ENCODE data around the gene AGAP5. TPM values are rescaled to one million over a fixed set of nuclear protein-coding genes. Genes with fewer than 3 reads are reported as not detected.
"Not testable (repeated sequence)": the region's sequence is repeated elsewhere in the genome, so short reads cannot be mapped to it uniquely, and the experiment has no call there.

The AGAP5 gene
- total RNA-seq, 2 experiments from 2014 or later, result 9.8 to 12.3 TPM

DNA sequence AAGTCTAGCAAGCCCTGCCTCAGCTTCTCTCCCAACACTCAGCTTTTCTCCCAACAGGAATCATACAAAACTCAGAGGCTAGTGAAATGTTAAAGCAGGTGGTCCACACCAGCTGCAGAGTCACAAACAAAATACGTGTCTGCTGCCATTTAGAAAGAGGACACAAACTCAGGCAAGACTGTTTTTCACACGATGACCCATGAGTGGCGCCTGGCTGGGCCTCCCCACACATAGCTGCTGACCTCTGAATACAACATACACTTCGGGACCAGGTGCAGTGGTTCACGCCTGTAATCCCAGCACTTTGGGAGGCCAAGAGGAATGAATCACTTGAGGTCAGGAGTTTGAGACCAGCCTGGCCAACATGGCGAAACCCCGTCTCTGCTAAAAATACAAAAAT is 35.2 kb downstream of the AGAP5 start:
- H3K4me1 Mint-ChIP-seq; H3K36me3 Mint-ChIP-seq; CTCF ChIA-PET; H3K9me3 Mint-ChIP-seq (ENCODE audit: low read depth); ATAC-seq; DNase-seq; H3K27ac Mint-ChIP-seq; H3K4me3 Mint-ChIP-seq; H3K27me3 Mint-ChIP-seq: not testable (repeated sequence)

DNA sequence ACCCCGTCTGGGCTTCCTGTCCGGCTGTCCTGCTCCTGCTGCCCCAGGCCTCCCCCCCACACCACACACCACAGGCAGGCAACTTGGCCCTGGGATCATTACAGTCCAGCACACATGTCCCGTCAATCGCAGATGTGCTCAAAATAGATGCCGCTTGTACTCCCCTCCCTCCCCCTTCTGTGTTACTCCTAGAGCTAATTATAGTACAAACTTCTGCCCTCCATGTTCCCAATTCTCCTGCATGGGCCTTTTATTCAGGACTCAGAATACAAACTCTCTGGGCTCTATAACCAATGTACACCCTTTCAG is 42.0 kb downstream of the AGAP5 start, which contains the start of gene SYNPO2L:
Gene SYNPO2L (minus strand): TSS at position 40 of the 309 bp plus-strand sequence. CDS start 107 bp downstream, outside the sequence.
- CTCF ChIA-PET, result interaction anchor here (1.2 kb wide), 1 partner anchor 10 kb away, joined by 3 read pairs; no protein-coding TSS in a partner anchor

DNA sequence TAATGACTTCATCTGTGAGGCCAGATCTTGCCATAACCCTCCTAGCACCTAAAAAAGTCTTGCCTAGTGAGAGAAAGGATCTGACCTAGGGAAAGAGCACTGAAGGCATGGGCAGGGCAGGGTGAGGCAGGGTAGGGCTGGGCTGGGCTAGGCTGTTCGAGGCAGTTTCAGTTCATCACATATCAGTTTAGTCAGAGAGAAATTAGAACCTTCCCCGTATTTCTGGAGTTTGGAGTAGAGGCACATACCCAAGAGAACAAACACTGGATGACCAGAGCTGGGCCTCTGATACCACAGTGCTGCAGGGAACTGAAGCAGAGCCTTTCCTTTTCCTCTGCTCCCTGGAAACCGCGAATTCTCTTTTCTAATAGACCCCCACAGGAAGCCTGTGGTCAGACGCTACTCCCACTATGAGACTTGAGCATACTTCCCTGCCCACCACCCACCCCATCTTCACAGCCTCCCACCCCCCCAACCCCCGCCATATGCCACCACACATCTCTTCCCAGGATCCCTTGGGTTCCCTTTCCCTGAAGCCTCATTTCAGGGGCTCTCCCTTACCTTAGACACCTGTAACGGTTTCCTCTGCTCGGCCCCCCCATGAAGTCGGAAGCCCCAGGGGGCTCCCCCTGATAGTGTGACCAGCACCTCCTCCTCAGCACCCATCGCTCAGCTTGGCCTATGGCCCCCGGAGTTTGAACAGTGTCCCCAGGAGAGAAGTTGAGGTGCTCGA is 42.5 kb downstream of the AGAP5 start:
- Mint-ChIP-seq H3K4me1 (peaks cover 16% of the 10 kb centered on the region), H3K27me3 (no peaks in the 10 kb centered on the region), H3K36me3 (no peaks in the 10 kb centered on the region), H3K9me3 (ENCODE audit: low read depth) (no peaks in the 10 kb centered on the region), H3K27ac (no peak overlapping the region), H3K4me3 (no peak overlapping the region)
- ATAC-seq (peak; percentile 60), DNase-seq (no peak)
- CTCF ChIA-PET, result interaction anchor here (1.2 kb wide), 1 partner anchor 10 kb away, joined by 3 read pairs; no protein-coding TSS in a partner anchor

More for the DNA sequence above, 42.0 kb downstream of the AGAP5 start, which contains the start of gene SYNPO2L:
- Mint-ChIP-seq H3K4me1 (peaks cover 13% of the 10 kb centered on the region), H3K27ac (no peak within 1 kb of the TSS), H3K9me3 (ENCODE audit: low read depth) (no peaks in the 10 kb centered on the region), H3K27me3 (no peaks in the 10 kb centered on the region), H3K36me3 (no peaks in the 10 kb centered on the region), H3K4me3 (no peak within 1 kb of the TSS)
- DNase-seq (no peak), ATAC-seq (no peak)

DNA sequence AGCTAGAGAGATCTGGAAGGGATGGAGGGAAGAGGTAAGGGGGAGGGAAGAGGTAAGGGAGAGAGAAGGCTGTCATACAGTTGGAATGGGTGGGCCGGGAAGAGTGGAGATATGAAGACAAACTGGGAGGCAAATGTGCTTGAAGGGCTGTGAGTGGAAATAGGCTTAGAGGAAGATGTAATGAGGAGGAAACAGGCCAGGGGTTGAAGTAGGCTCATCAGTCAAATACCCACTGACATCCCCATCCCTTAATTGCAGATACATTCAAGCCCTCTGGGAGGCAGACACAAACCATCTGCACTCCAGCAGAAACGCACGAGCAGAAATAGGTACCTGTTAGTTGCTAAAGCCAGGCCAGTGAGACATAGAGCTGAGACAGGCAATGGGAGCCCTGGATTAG is 44.2 kb downstream of the AGAP5 start:
- H3K4me3 Mint-ChIP-seq, result no peak overlapping the region
- no peaks in the 10 kb centered on the region for H3K27me3 Mint-ChIP-seq
- H3K36me3 Mint-ChIP-seq, result no peaks in the 10 kb centered on the region
- peaks cover 16% of the 10 kb centered on the region for H3K4me1 Mint-ChIP-seq
- H3K27ac Mint-ChIP-seq, result no peak overlapping the region
- no peak for ATAC-seq
- no peak for DNase-seq
- CTCF ChIA-PET, result interaction anchor here (1.2 to 1.5 kb wide), 2 partner anchors 9 to 26 kb away, joined by 3 to 7 read pairs; no protein-coding TSS in a partner anchor
- H3K9me3 Mint-ChIP-seq (ENCODE audit: low read depth), result no peaks in the 10 kb centered on the region

DNA sequence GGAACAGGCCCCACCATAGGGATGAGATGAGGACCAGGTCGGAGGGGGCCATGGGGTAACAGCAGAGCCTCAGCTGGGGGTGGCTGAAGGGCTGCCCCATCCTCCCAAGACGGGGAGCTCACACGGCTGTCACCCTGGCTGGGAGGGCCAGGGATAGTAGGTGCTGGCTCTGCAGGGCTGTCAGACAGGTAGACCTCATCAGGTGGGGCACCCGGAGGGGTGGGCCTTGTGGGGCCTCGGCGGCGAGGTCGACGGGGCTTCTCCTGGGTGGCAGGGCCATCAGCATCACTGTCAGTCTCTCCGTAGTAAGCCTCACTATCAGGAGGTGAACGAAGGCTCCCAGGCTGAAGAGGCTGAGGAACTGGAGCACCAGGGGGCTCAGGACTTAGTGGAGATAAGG is 44.7 kb downstream of the AGAP5 start:
- Mint-ChIP-seq H3K4me3 (no peak overlapping the region), H3K36me3 (no peaks in the 10 kb centered on the region), H3K27ac (no peak overlapping the region), H3K4me1 (peaks cover 16% of the 10 kb centered on the region), H3K27me3 (no peaks in the 10 kb centered on the region), H3K9me3 (ENCODE audit: low read depth) (no peaks in the 10 kb centered on the region)
- CTCF ChIA-PET, result interaction anchor here (1.2 to 1.5 kb wide), 2 partner anchors 9 to 26 kb away, joined by 3 to 7 read pairs; no protein-coding TSS in a partner anchor
- ATAC-seq (no peak), DNase-seq (no peak)

DNA sequence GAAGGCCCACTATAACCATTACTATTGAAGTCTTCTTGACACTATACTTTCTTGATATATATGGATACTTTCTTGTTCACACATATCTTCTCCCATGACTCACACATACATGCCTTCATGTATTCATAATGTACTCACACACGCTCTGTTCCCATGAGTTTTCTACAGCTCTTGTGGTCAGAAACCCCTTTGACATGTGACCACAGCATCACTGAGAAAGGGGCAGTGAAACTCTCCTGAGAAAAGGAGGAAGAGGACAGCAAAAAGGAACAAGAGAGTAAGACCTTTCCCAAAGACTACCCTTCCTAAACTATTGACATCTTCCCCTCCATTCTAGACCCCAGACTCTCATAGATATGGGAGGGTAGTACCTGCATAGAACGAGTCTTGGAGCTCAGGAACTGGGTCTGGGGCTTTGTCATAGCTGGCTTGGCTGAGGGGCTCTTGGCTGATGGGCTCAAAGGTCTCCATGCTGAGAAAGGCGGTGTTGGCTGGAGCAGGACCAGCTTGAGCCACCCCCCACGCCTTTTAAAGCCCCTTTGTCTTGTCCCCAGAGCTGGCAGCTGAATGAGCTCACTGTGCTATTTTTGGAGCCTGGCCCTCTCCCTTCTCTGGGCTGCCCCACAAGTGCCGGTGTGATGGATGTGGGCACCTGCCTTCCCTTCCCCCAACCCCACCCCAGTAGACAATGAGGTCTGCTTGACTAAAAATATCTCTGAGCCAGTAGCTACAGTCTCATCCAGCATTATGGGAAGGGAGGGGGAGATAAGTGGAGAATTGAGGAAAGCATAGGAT is 47.2 kb downstream of the AGAP5 start:
- H3K27me3 Mint-ChIP-seq, result no peaks in the 10 kb centered on the region
- peak; percentile 10 for ATAC-seq
- H3K4me3 Mint-ChIP-seq, result no peak overlapping the region
- CTCF ChIA-PET, result interaction anchor here (1.0 to 9.4 kb wide), 3 partner anchors 121 to 126 kb away, joined by 3 to 151 read pairs (median 4); no protein-coding TSS in a partner anchor
- peaks cover 11% of the 10 kb centered on the region for H3K4me1 Mint-ChIP-seq
- DNase-seq, result no peak
- H3K27ac Mint-ChIP-seq, result no peak overlapping the region
- H3K9me3 Mint-ChIP-seq (ENCODE audit: low read depth), result no peaks in the 10 kb centered on the region
- H3K36me3 Mint-ChIP-seq, result no peaks in the 10 kb centered on the region

DNA sequence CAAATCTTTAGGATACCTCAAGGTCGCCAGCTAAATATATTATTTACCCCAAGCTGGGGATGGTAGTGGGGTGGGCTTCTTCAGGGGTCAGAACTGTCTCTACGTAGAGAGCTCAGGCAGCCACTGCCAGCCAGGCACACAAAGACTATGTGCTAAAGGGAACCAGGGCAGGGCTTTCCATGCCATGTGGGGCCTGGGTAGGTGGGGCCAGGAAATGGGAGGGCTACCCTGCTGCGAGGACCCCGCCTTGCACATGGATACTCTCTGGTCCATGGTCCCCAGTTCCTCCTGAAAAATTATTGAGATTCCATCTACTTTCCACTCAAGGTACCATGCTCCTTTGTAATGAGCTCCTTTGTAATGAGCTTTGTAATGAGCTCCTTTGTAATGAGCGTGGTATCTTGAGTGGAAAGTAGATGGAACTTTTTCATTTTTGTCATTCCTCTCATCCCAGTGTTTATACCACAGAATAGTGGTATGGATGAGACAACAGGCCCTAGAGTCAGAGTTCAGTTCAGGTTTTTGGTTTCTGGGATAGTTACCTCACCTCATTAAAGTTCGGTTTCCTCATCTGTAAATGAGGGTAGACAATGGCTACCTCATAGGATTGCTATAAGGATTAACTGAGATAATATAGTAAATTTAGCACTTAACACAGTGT is 47.9 kb downstream of the AGAP5 start:
- no peaks in the 10 kb centered on the region for H3K9me3 Mint-ChIP-seq (ENCODE audit: low read depth)
- H3K36me3 Mint-ChIP-seq, result no peaks in the 10 kb centered on the region
- ATAC-seq (no peak), DNase-seq (no peak)
- H3K4me3 Mint-ChIP-seq, result no peak overlapping the region
- CTCF ChIA-PET, result interaction anchor here (9.4 kb wide), 1 partner anchor 120 kb away, joined by 151 read pairs; no protein-coding TSS in a partner anchor
- peaks cover 9% of the 10 kb centered on the region for H3K4me1 Mint-ChIP-seq
- no peak overlapping the region for H3K27ac Mint-ChIP-seq
- H3K27me3 Mint-ChIP-seq, result no peaks in the 10 kb centered on the region

DNA sequence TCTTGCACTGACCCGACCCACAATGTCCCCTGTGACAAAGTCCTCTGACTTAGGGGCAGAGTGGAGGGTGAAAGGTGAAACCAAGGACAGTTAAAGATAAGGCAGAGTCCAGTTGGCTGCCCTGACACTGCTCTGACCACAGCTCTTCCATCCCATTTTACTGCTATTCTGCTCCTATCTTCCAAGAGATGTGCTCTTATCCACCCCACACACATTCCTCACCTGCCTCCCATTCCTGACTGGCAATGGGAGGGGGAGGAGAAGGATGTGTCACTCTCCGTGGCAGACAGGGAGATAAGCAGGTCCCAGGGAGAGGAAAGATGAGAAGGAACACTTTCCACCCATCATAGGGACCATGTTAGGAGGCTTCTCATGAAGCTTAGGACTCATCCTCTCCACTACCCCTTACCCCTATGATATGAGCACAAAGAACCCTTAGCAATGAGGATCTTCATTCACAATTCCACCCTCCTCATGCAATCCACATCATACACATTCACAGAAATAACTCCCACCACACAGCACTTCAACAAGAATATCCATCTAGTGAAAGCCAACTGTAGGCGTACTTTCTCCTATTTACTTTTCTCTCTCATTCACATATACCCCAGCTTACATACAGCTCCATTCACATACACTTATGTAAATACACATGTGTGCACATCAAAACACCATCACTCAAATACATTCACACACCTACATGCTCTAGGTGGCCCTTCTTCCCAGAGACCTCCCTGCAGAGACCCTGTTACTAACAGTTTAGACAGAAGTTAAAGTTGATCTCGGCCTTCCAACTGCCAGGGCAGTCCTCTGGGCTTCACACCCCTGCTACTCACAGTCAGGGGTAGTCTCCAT is 48.7 kb downstream of the AGAP5 start:
- H3K9me3 Mint-ChIP-seq (ENCODE audit: low read depth), result no peaks in the 10 kb centered on the region
- CTCF ChIA-PET, result interaction anchor here (9.4 kb wide), 1 partner anchor 119 kb away, joined by 151 read pairs; no protein-coding TSS in a partner anchor
- no peak for ATAC-seq
- no peak overlapping the region for H3K4me3 Mint-ChIP-seq
- DNase-seq, result no peak
- H3K36me3 Mint-ChIP-seq, result no peaks in the 10 kb centered on the region
- H3K4me1 Mint-ChIP-seq, result peaks cover 16% of the 10 kb centered on the region
- no peaks in the 10 kb centered on the region for H3K27me3 Mint-ChIP-seq
- no peak overlapping the region for H3K27ac Mint-ChIP-seq

DNA sequence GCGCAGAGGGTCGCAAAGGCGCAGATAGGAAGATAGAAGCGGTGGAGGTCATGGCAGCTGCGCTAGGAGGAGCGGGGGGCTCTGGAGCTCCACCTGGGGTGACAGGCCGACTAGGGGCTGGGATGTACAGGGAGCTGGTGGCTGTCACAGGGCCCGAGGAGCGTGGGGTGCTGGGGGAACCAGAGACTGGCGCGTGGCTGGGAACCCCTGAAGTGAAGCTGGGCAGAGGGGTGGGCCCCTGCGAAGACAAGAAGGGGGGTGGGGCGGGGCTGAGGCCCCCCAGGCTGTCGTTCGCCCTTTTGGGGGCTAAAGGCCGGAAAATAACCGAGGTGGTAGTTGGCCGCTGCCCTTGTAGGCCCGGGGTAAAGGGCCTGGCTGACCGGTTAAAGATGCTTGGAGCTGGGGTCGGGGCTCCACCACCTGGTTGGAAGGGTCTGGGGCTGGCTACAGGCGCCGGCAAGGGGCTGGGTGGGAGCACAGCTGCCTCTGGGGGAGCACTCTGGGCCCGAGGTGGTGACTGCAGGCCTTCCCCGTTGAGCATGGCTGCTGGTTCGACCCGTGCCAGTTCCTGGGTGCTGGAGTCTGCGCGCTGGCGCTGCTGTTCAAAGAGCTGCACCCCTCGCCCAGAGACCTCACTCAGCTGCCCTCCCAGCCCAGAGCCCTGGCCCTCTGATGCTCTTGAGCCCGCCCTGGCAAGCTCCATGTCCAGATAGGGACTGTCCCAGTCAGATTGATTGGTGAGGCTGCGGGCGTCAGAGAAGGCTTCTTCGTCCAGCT is 49.8 kb downstream of the AGAP5 start:
- no peaks in the 10 kb centered on the region for H3K27me3 Mint-ChIP-seq
- CTCF ChIA-PET, result interaction anchor here (0.8 to 9.4 kb wide), 3 partner anchors 56 to 384 kb away, joined by 3 to 151 read pairs (median 4); no protein-coding TSS in a partner anchor
- H3K36me3 Mint-ChIP-seq, result no peaks in the 10 kb centered on the region
- H3K4me1 Mint-ChIP-seq, result peaks cover 25% of the 10 kb centered on the region
- peak overlapping the region; percentile 9 for H3K4me3 Mint-ChIP-seq
- ATAC-seq, result no peak
- H3K27ac Mint-ChIP-seq, result no peak overlapping the region
- DNase-seq, result no peak
- H3K9me3 Mint-ChIP-seq (ENCODE audit: low read depth), result no peaks in the 10 kb centered on the region

DNA sequence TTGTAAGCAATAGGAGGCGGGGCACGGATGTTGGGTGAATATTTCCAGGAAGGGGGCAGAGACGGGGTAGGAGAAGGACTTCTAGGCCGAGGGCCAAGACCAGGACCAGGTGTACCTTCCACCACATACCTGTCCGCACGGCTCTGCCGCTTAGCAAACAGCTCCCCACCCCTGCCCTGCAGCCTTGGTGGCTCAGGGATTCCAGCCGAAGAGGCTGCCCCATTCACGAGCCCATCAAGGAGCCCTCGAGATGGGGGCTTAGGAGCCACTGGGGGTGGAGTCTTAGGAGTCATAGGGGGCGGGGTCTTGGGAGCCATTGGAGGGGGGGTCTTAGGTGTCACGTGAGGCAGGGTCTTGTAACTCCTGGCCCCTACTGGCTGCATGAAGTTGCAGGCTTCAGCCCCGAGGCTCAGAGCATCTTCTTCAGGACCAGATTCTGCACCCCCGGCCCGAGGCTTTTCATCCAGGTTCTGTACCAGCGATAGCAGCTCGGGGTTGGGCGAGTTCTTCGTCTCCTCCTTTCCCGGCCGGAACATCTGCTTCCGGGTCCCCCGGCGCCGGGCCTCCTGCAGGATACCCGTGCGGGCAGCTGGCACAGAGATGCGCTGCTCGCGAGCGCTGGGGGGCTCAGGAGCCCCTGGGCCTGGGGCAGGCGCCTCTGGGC is 50.6 kb downstream of the AGAP5 start:
- Mint-ChIP-seq H3K27ac (no peak overlapping the region), H3K9me3 (ENCODE audit: low read depth) (no peaks in the 10 kb centered on the region), H3K4me3 (peak overlapping the region; percentile 9), H3K4me1 (peaks cover 25% of the 10 kb centered on the region), H3K36me3 (no peaks in the 10 kb centered on the region), H3K27me3 (no peaks in the 10 kb centered on the region)
- CTCF ChIA-PET, result interaction anchor here (1.4 to 9.4 kb wide), 2 partner anchors 117 to 384 kb away, joined by 4 to 151 read pairs; no protein-coding TSS in a partner anchor
- ATAC-seq (no peak), DNase-seq (no peak)

DNA sequence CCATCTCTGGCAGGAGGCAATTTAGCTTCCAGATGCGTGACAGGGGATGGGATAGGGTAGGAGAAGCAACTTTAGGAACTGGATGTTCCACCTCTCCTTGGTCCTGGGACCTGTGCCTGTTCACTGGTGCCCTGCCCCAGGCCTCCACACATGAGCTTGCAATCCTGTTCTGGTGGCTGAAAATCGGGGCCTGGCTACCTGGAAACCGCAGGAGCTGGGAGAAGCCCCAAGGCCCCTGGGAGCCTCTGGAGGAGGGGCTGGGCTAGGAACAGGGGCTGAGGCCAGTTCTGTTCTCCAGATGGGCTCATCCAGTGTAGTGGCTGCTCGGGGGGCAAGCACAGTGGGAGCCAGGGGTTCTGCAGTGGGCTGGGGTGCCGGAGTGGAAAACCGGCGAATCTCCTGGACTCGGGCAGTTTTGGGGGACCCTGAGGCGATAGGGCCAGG is 51.3 kb downstream of the AGAP5 start:
- CTCF ChIA-PET, result interaction anchor here (1.3 to 9.4 kb wide), 2 partner anchors 9 to 116 kb away, joined by 3 to 151 read pairs; partner anchors contain the start of gene SYNPO2L
- no peaks in the 10 kb centered on the region for H3K9me3 Mint-ChIP-seq (ENCODE audit: low read depth)
- peaks cover 25% of the 10 kb centered on the region for H3K4me1 Mint-ChIP-seq
- ATAC-seq, result no peak
- H3K27ac Mint-ChIP-seq, result no peak overlapping the region
- H3K4me3 Mint-ChIP-seq, result no peak overlapping the region
- no peaks in the 10 kb centered on the region for H3K27me3 Mint-ChIP-seq
- no peaks in the 10 kb centered on the region for H3K36me3 Mint-ChIP-seq
- DNase-seq, result no peak

All from activated CD8-positive, alpha-beta memory T cell treated with anti-CD3 and anti-CD28 coated beads, Interleukin-2, amount 10 ng/mL, durations not matched to agents 7 days and 5 days (primary cell).